Endodermal cell (in vitro differentiated cells): ENCODE measurements around the gene ARMC8. TPM values are rescaled to one million over a fixed set of nuclear protein-coding genes. Genes with fewer than 3 reads are reported as not detected.

Experiments
- DNase-seq: peaks from one replicate; pipeline ENCODE4 v3.0.0-alpha.2; 2017
- H3K27ac ChIP-seq: 2 replicates; pipeline ENCODE4 v1.5.1; 2013; ENCODE audit warnings: mild to moderate bottlenecking, low read depth, low read length, moderate library complexity
- H3K27me3 ChIP-seq: 2 replicates; pipeline ENCODE4 v1.6.1; 2013; ENCODE audit warnings: mild to moderate bottlenecking, low read length, moderate library complexity; ENCODE audit not compliant: insufficient read depth, control insufficient read depth, poor library complexity, severe bottlenecking
- H3K36me3 ChIP-seq: 2 replicates; pipeline ENCODE4 v1.7.0; 2013; ENCODE audit warnings: mild to moderate bottlenecking, low read length, moderate library complexity; ENCODE audit not compliant: control insufficient read depth, insufficient read depth
- H3K4me1 ChIP-seq: one replicate; pipeline ENCODE4 v1.7.0; 2013; ENCODE audit warnings: low read length; ENCODE audit not compliant: control insufficient read depth, insufficient read depth
- H3K4me3 ChIP-seq: 2 replicates; pipeline ENCODE4 v1.5.1; 2013; ENCODE audit warnings: mild to moderate bottlenecking, low read length, moderate library complexity
- H3K9ac ChIP-seq: 2 replicates; pipeline ENCODE4 v1.6.1; 2013; ENCODE audit warnings: mild to moderate bottlenecking, low read length, moderate library complexity; ENCODE audit not compliant: poor library complexity, severe bottlenecking; ENCODE audit errors: extremely low read depth
- H3K9me3 ChIP-seq: 2 replicates; pipeline ENCODE4 v1.6.1; 2013; ENCODE audit warnings: mild to moderate bottlenecking, low read length, moderate library complexity; ENCODE audit not compliant: control insufficient read depth
- H3K27ac Mint-ChIP-seq: 2 replicates; pipeline ENCODE4 v1.8.0; 2020; ENCODE audit warnings: mixed read lengths
- H3K27me3 Mint-ChIP-seq: 2 replicates; pipeline ENCODE4 v1.8.0; 2021; ENCODE audit warnings: mild to moderate bottlenecking, mixed read lengths; ENCODE audit not compliant: insufficient read depth
- H3K36me3 Mint-ChIP-seq: 2 replicates; pipeline ENCODE4 v1.8.0; 2020; ENCODE audit warnings: low read depth, mixed read lengths
- H3K4me1 Mint-ChIP-seq: 2 replicates; pipeline ENCODE4 v1.8.0; 2020; ENCODE audit warnings: mixed read lengths
- H3K4me3 Mint-ChIP-seq: 2 replicates; pipeline ENCODE4 v1.8.0; 2020; ENCODE audit warnings: mild to moderate bottlenecking, moderate library complexity, mixed read lengths
- H3K9me3 Mint-ChIP-seq: 2 replicates; pipeline ENCODE4 v1.8.0; 2020; ENCODE audit warnings: mild to moderate bottlenecking, mixed read lengths
- WGBS, 2 experiments: methylation state at CpG; one replicate each; pipeline versions ENCODE4 v1.1.5 to v1.1.7; 2013; ENCODE audit warnings: missing lambda C conversion rate in 2 of 2, mixed read lengths in 1 of 2; ENCODE audit not compliant: insufficient coverage in 1 of 2, insufficient read length in 1 of 2; 5-methylcytosine and 5-hydroxymethylcytosine counted together
- total RNA-seq, 2 donors: library from RNA; stranded (reverse); fragmentation: NEBNext Ultra II Directional in 1 of 2; extraction: Animal tissue kit (Norgen Biotek cat#: 25700) in 1 of 2; gene quantifications; 2 replicates in 1 of 2; 3 replicates in 1 of 2; pipeline ENCODE4 v1.2.1, GENCODE V29; 2021
- TF ChIP-seq, protein P1 (sequence below): fragments of 200-600 bp; sonication (generic); conservative IDR thresholded peaks from 2 replicates; pipeline ENCODE4 v1.5.0; 2021; ENCODE audit warnings: antibody characterized with exemption, mild to moderate bottlenecking

The ARMC8 gene
- total RNA-seq, 2 donors from 2014 or later: 58.6 to 60.4 TPM

DNA sequence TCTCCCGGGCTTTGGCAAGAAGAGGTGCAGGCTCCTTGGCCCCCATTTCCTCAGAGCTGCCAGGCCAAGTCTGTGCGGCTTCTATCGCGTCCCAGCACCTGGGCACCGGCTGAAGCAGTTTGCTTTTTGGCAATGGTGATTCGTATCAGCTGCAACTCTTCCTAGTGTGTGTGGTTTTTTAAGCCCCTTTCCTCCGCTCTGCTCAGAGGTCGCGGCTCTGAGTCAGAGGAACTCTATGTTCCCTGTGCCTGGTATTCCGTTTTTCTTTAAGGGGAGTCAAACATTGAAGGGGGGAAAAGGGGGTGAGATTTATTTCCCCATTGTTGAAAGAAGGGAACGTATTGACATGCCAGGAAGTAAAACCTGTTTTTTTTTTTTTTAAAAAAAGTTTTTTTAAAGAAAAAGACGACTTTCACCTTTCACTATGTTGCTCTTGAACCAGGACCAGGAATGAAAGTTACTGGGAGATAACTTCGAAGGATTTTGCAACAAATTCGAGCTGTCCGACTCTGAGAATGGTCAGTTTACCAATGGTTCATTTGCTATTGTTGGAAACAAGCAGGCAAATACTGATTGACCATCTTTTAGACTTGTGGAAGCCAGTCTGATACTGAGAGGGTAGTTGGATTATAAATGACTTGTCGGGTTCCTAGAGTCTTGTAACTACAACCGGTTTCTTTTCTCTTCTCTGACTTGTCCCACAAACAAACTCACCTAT is 1.1 kb downstream of the ARMC8 start:
- peaks cover 19% of the 10 kb centered on the region for H3K4me1 Mint-ChIP-seq
- Histone ChIP-seq H3K36me3 (peaks cover 18% of the 10 kb centered on the region), H3K4me1 (no peaks in the 10 kb centered on the region), H3K27me3 (peaks cover 25% of the 10 kb centered on the region), H3K27ac (no peak overlapping the region), H3K9me3 (peaks cover 6% of the 10 kb centered on the region), H3K4me3 (peak overlapping the region; percentile 89), H3K9ac (peak overlapping the region; percentile 73)
- TF ChIP-seq, protein P1, sequence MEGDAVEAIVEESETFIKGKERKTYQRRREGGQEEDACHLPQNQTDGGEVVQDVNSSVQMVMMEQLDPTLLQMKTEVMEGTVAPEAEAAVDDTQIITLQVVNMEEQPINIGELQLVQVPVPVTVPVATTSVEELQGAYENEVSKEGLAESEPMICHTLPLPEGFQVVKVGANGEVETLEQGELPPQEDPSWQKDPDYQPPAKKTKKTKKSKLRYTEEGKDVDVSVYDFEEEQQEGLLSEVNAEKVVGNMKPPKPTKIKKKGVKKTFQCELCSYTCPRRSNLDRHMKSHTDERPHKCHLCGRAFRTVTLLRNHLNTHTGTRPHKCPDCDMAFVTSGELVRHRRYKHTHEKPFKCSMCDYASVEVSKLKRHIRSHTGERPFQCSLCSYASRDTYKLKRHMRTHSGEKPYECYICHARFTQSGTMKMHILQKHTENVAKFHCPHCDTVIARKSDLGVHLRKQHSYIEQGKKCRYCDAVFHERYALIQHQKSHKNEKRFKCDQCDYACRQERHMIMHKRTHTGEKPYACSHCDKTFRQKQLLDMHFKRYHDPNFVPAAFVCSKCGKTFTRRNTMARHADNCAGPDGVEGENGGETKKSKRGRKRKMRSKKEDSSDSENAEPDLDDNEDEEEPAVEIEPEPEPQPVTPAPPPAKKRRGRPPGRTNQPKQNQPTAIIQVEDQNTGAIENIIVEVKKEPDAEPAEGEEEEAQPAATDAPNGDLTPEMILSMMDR: no peak
- no peaks in the 10 kb centered on the region for H3K9me3 Mint-ChIP-seq
- H3K4me3 Mint-ChIP-seq: peak overlapping the region; percentile 88
- peak overlapping the region; percentile 100 for H3K27ac Mint-ChIP-seq
- H3K36me3 Mint-ChIP-seq: peaks cover 17% of the 10 kb centered on the region
- peaks cover 30% of the 10 kb centered on the region for H3K27me3 Mint-ChIP-seq
- WGBS, 2 experiments: 9 to 12% methylated on average over 14 to 17 of the region's 17 CpGs
- DNase-seq: no peak

DNA sequence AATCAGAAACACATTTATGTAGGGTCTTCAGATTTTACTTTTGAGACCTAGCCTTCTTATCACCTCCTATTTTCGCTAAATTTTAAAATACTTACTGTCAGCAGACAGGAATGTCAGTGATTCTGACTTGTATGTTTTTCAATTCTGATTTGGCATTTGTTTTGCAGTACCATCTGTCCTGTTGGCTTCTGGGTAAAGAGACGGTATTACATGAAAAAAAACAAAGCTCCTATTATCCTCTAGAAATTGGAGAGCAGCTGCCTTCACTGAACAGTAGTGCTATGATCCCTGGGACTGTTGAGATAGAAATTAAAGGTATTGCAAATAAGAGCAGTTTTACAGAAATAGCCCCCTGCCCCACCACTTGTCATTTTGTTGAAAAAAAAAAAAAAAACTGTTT is 8.4 kb downstream of the ARMC8 start:
- no peak overlapping the region for H3K4me3 Mint-ChIP-seq
- peaks cover 27% of the 10 kb centered on the region for H3K36me3 ChIP-seq
- H3K36me3 Mint-ChIP-seq: peaks cover 26% of the 10 kb centered on the region
- H3K4me3 ChIP-seq: no peak overlapping the region
- DNase-seq: no peak
- H3K9ac ChIP-seq: no peak overlapping the region
- TF ChIP-seq, protein P1: no peak
- no peaks in the 10 kb centered on the region for H3K27me3 ChIP-seq
- no peak overlapping the region for H3K27ac Mint-ChIP-seq
- H3K9me3 ChIP-seq: peaks cover 6% of the 10 kb centered on the region
- H3K9me3 Mint-ChIP-seq: no peaks in the 10 kb centered on the region
- H3K27ac ChIP-seq: no peak overlapping the region
- H3K27me3 Mint-ChIP-seq: no peaks in the 10 kb centered on the region
- 100% methylated on average over 2 of the region's 2 CpGs for WGBS, 2 experiments
- H3K4me1 ChIP-seq: no peaks in the 10 kb centered on the region
- H3K4me1 Mint-ChIP-seq: peaks cover 1% of the 10 kb centered on the region

DNA sequence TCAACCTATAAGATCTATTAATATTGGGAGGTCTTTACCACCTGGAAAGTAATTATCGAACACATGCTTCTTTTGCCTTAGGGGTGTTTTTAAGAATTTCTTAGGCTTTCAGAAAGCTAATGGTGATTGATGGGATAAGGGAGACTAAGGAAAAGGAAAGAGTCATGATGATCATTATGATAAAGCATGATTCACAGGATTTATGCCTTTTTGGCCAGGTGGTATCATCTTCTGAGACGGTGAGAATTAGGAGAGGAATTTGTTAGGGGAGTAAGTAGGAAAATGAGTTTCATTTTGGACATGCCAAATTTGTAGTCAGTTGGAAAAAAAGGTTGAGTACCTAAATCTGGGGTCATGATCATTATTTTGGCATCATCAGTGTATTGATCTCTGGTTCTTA is 8.9 kb downstream of the ARMC8 start:
- H3K4me3 Mint-ChIP-seq: no peak overlapping the region
- peaks cover 21% of the 10 kb centered on the region for H3K36me3 ChIP-seq
- H3K4me1 ChIP-seq: no peaks in the 10 kb centered on the region
- DNase-seq: no peak
- no peak overlapping the region for H3K27ac ChIP-seq
- TF ChIP-seq, protein P1: no peak
- peaks cover 1% of the 10 kb centered on the region for H3K4me1 Mint-ChIP-seq
- H3K27me3 ChIP-seq: no peaks in the 10 kb centered on the region
- H3K9ac ChIP-seq: no peak overlapping the region
- no peaks in the 10 kb centered on the region for H3K27me3 Mint-ChIP-seq
- H3K9me3 Mint-ChIP-seq: no peaks in the 10 kb centered on the region
- peaks cover 21% of the 10 kb centered on the region for H3K36me3 Mint-ChIP-seq
- no peak overlapping the region for H3K4me3 ChIP-seq
- peaks cover 6% of the 10 kb centered on the region for H3K9me3 ChIP-seq
- WGBS, 2 experiments: 96% methylated on average over 2 of the region's 2 CpGs
- H3K27ac Mint-ChIP-seq: no peak overlapping the region
